Measurements from ENCODE around the gene ALPP. TPM values are rescaled to one million over a fixed set of nuclear protein-coding genes. Genes with fewer than 3 reads are reported as not detected.
A peak's percentile ranks its signal among the peaks of the same experiment; 100 is the strongest.
"Not testable (repeated sequence)": the region's sequence is repeated elsewhere in the genome, so short reads cannot be mapped to it uniquely, and the experiment has no call there.

The ALPP gene
- total RNA-seq, 1 experiment from 2014 or later: 8.6 TPM

GRCh38 chr2:232382331-232383225, 4.0 kb downstream of the ALPP start:
- Histone ChIP-seq H3K27ac (ENCODE audit: low read length) (no peak overlapping the region), H3K79me2 (ENCODE audit: low read length) (no peaks in the 10 kb centered on the region)
- TF ChIP-seq EZH2phosphoT487 (IDR thresholded peaks at IDR 0.05; ENCODE audit: borderline replicate concordance, low read length): no peak
- no peak for TF ChIP-seq CTCF (conservative IDR thresholded peaks at IDR 0.05; ENCODE audit: low read depth, low read length)
- TF ChIP-seq EZH2 (IDR thresholded peaks at IDR 0.05; ENCODE audit: low read length, unreplicated experiment): no peak

GRCh38 chr2:232384466-232384865, 5.9 kb downstream of the ALPP start:
- BruUV-seq (replicated peaks): no TSS peak
- ATAC-seq: no peak
- Histone ChIP-seq H3F3A (ENCODE audit: low read length, unreplicated experiment) (no peaks in the 10 kb centered on the region), H3K79me2 (ENCODE audit: low read length) (no peaks in the 10 kb centered on the region), H3K27me3 (ENCODE audit: low read length) (no peaks in the 10 kb centered on the region), H3K4me3 (ENCODE audit: low read length) (no peak overlapping the region), H3K27ac (ENCODE audit: low read length) (no peak overlapping the region), H3K9ac (ENCODE audit: low read length) (no peak overlapping the region), H3K9me3 (ENCODE audit: low read length) (no peaks in the 10 kb centered on the region), H3K4me2 (ENCODE audit: low read length) (no peak overlapping the region), H3K36me3 (ENCODE audit: low read depth, low read length) (no peaks in the 10 kb centered on the region), H2AFZ (ENCODE audit: low read length) (no peak overlapping the region), H3K4me1 (ENCODE audit: insufficient read depth, low read length) (peaks cover 14% of the 10 kb centered on the region; the same call in 1 of the 2 replicates), H3K9me2 (replicated peaks; ENCODE audit: low read length) (no peaks in the 10 kb centered on the region), H4K20me1 (ENCODE audit: low read length) (no peaks in the 10 kb centered on the region)
- CTCF ChIA-PET: no interaction called here
- TF ChIP-seq CTCF (conservative IDR thresholded peaks at IDR 0.05; ENCODE audit: low read depth, low read length) (no peak), EZH2 (IDR thresholded peaks at IDR 0.05; ENCODE audit: low read length, unreplicated experiment) (no peak), EZH2phosphoT487 (IDR thresholded peaks at IDR 0.05; ENCODE audit: borderline replicate concordance, low read length) (no peak)
- no peak for DNase-seq
- POLR2A ChIA-PET (ENCODE audit: unreplicated experiment): no interaction called here
- intact Hi-C loops (cut with micrococcal nuclease): no loop called here

More at GRCh38 chr2:232382331-232383225, 4.0 kb downstream of the ALPP start:
- no peaks in the 10 kb centered on the region for H4K20me1 ChIP-seq (ENCODE audit: low read length)
- DNase-seq (no peak), ATAC-seq (no peak)
- H3K9me3 ChIP-seq (ENCODE audit: low read length): no peaks in the 10 kb centered on the region
- H3K9ac ChIP-seq (ENCODE audit: low read length): no peak overlapping the region
- H3K4me1 ChIP-seq (ENCODE audit: insufficient read depth, low read length): peaks cover 28% of the 10 kb centered on the region; the same call in 1 of the 2 replicates
- ChIA-PET POLR2A (ENCODE audit: unreplicated experiment) (no interaction called here), CTCF (no interaction called here)
- no peaks in the 10 kb centered on the region for H3K36me3 ChIP-seq (ENCODE audit: low read depth, low read length)
- H3K27me3 ChIP-seq (ENCODE audit: low read length): no peaks in the 10 kb centered on the region
- H3F3A ChIP-seq (ENCODE audit: low read length, unreplicated experiment): no peaks in the 10 kb centered on the region
- no peak overlapping the region for H3K4me2 ChIP-seq (ENCODE audit: low read length)
- no peaks in the 10 kb centered on the region for H3K9me2 ChIP-seq (replicated peaks; ENCODE audit: low read length)
- no peak overlapping the region for H2AFZ ChIP-seq (ENCODE audit: low read length)
- intact Hi-C loops (cut with micrococcal nuclease): no loop called here
- no TSS peak for BruUV-seq (replicated peaks)
- no peak overlapping the region for H3K4me3 ChIP-seq (ENCODE audit: low read length)

DNA sequence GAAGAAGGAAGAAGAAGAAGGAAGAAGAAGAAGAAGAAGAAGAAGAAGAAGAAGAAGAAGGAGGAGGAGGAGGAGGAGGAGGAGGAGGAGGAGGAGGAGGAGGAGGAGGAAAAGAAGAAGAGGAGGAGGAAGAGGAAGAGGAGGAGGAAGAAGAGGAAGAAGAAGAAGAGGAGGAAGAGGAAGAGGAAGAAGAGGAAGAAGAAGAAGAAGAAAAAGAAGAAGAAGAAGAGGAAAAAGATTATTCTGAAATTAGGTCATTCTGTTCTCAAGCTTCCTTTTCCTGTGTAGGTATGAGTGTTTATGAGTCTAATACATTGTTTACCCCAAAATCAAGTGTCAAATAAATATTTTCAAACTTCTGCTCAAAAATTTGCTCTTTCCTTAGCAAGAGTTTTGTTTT, 6.5 kb downstream of the ALPP start:
- POLR2A ChIA-PET (ENCODE audit: unreplicated experiment); ATAC-seq; H3K9me3 ChIP-seq (ENCODE audit: low read length); H3K36me3 ChIP-seq (ENCODE audit: low read depth, low read length); H3K27me3 ChIP-seq (ENCODE audit: low read length); H3K9ac ChIP-seq (ENCODE audit: low read length); H3K9me2 ChIP-seq (replicated peaks; ENCODE audit: low read length); DNase-seq; CTCF ChIA-PET; H4K20me1 ChIP-seq (ENCODE audit: low read length); H3K79me2 ChIP-seq (ENCODE audit: low read length); H2AFZ ChIP-seq (ENCODE audit: low read length); H3F3A ChIP-seq (ENCODE audit: low read length, unreplicated experiment): not testable (repeated sequence)
- H3K4me2 ChIP-seq (ENCODE audit: low read length): peak overlapping the region; percentile 67
- peak overlapping the region; percentile 34 for H3K27ac ChIP-seq (ENCODE audit: low read length)
- 0 out of 2 replicates have a peak overlapping the region, but pooled peaks have one; percentile 30 for H3K4me3 ChIP-seq (ENCODE audit: low read length)
- H3K4me1 ChIP-seq (ENCODE audit: insufficient read depth, low read length): peaks cover 14% of the 10 kb centered on the region; the same call in 1 of the 2 replicates
- intact Hi-C loops (cut with micrococcal nuclease): loop anchor here (1.0 kb wide), 1 partner anchor 55 kb away; no protein-coding TSS in a partner anchor
- BruUV-seq (replicated peaks): TSS peak; percentile 55

All from PC-3 (cell line).